AG10803 (cell line): Measurements from ENCODE around the gene SLC12A2.

Experiments
- DNase-seq: peaks from one replicate; pipeline ENCODE4 v3.0.0; 2010; ENCODE audit warnings: low read depth
- H3K4me3 ChIP-seq: 2 replicates; pipeline ENCODE4 v1.5.1; 2011; ENCODE audit warnings: mild to moderate bottlenecking, low read length, control low read depth
- CTCF ChIP-seq: conservative IDR thresholded peaks from 2 replicates; pipeline ENCODE4 v1.5.1; 2011; ENCODE audit warnings: mild to moderate bottlenecking, low read length, control low read depth, inconsistent platforms

Gene SLC12A2

GRCh38 chr5:128083033-128083810, at the start of gene SLC12A2:
TSS of gene SLC12A2 (plus strand) at chr5:128083766. CDS start at chr5:128083955, 189 bp downstream.
- peak; percentile 97 for DNase-seq
- H3K4me3 ChIP-seq = peak within 1 kb of the TSS; percentile 91
- no peak for TF ChIP-seq CTCF

- no peak for DNase-seq
- H3K4me3 ChIP-seq = no peak overlapping the region
- no peak for TF ChIP-seq CTCF
Measured at GRCh38 chr5:128035689-128036088, 47.9 kb upstream of the SLC12A2 start.

GRCh38 chr5:128036950-128037349, 46.6 kb upstream of the SLC12A2 start:
- DNase-seq = peak; percentile 52
- TF ChIP-seq CTCF = no peak
- no peak overlapping the region for H3K4me3 ChIP-seq

GRCh38 chr5:128038643-128039042, 44.9 kb upstream of the SLC12A2 start:
- DNase-seq = peak; percentile 32
- TF ChIP-seq CTCF = no peak
- H3K4me3 ChIP-seq = no peak overlapping the region

GRCh38 chr5:128040927-128041326, 42.6 kb upstream of the SLC12A2 start:
- H3K4me3 ChIP-seq = no peak overlapping the region
- TF ChIP-seq CTCF = no peak
- no peak for DNase-seq

GRCh38 chr5:128052780-128053179, 30.8 kb upstream of the SLC12A2 start:
- no peak for TF ChIP-seq CTCF
- no peak overlapping the region for H3K4me3 ChIP-seq
- DNase-seq = no peak

- no peak overlapping the region for H3K4me3 ChIP-seq
- peak; percentile 39 for DNase-seq
- no peak for TF ChIP-seq CTCF
Measured at GRCh38 chr5:128053291-128053954, 30.1 kb upstream of the SLC12A2 start.
